ENCODE results near the gene TARS3. TPM values are rescaled to one million over a fixed set of nuclear protein-coding genes. Genes with fewer than 3 reads are reported as not detected.

The TARS3 gene
- total and polyA plus RNA-seq, 9 donors = 14.6 to 19.3 (median 18.2) TPM

DNA sequence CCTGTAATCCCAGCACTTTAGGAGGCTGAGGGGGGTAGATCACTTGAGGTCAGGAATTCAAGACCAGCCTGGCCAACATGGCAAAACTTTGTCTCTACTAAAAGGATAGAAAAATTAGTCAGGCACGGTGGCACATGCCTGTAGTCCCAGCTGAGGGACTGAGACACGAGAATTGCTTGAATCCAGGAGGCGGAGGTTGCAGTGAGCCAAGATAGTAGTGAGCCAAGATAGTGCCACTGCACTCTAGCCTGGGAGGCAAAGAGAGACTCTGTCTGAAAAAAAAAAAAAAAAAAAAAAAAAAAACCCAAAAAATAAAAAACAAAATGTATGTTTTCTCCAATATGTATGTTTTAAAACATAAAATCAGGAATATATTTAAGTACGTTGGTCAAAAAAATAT, 16.3 kb downstream of the TARS3 start:
- Histone ChIP-seq H3K27ac (ENCODE audit: low read length) (no peak overlapping the region), H3K9me3 (replicated peaks; ENCODE audit: control insufficient read depth, low read depth, low read length) (no peaks in the 10 kb centered on the region), H3K4me1 (ENCODE audit: control insufficient read depth, insufficient read depth, low read length) (no peaks in the 10 kb centered on the region), H3K4me3 (ENCODE audit: low read length) (no peak overlapping the region), H3K36me3 (ENCODE audit: control insufficient read depth, insufficient read depth, low read length) (peaks cover 47% of the 10 kb centered on the region), H3K27me3 (ENCODE audit: control insufficient read depth, insufficient read depth, low read length) (no peaks in the 10 kb centered on the region)
- WGBS (ENCODE audit: insufficient coverage) = 83% methylated on average over 3 of the region's 4 CpGs
- DNase-seq = no peak

DNA sequence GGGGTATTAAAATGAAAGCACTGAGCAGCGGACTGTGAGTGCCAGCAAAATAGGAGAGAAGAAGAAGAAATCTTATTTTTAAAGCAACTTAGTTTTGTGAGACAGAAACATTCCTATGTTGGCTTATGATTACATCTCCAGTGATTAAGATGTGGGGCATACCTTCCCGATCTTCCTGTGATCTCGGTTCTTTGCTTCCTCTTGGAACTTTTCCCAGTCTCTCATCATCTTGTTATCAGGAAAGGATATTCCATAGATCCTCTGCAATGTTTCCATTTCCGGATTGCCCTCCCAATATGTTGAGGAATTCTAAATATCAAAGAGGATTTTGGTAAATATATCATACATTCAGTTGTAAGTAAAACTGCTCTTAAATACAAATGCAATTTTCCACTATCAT, 22.2 kb downstream of the TARS3 start:
- H3K27me3 ChIP-seq (ENCODE audit: control insufficient read depth, insufficient read depth, low read length) = no peaks in the 10 kb centered on the region
- no peak overlapping the region for H3K4me3 ChIP-seq (ENCODE audit: low read length)
- H3K36me3 ChIP-seq (ENCODE audit: control insufficient read depth, insufficient read depth, low read length) = peaks cover 49% of the 10 kb centered on the region
- 80% methylated on average over 1 of the region's 4 CpGs for WGBS (ENCODE audit: insufficient coverage)
- no peaks in the 10 kb centered on the region for H3K4me1 ChIP-seq (ENCODE audit: control insufficient read depth, insufficient read depth, low read length)
- no peak for DNase-seq
- no peak overlapping the region for H3K27ac ChIP-seq (ENCODE audit: low read length)
- H3K9me3 ChIP-seq (replicated peaks; ENCODE audit: control insufficient read depth, low read depth, low read length) = no peaks in the 10 kb centered on the region

DNA sequence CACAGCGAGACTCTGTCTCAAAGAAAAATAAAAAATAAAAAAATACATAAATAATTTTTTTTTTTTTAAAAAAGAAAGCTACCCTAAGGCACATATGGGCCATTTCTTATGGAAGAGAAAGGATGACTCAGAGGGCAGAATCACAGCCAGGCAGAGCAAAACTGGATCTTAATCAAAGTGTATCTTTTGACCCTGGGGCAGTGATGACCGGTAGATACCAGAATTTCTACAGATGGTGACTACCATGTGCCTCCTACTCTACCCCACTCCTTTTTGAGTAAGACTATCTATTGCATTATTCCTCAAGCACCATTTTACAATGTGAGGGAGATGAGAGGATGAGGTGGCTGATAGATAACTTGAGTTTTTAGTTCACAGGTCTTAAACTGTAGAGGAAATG, 26.0 kb downstream of the TARS3 start:
- no CpG with 5 or more reads among the region's 2 CpGs for WGBS (ENCODE audit: insufficient coverage)
- H3K9me3 ChIP-seq (replicated peaks; ENCODE audit: control insufficient read depth, low read depth, low read length) = no peaks in the 10 kb centered on the region

DNA sequence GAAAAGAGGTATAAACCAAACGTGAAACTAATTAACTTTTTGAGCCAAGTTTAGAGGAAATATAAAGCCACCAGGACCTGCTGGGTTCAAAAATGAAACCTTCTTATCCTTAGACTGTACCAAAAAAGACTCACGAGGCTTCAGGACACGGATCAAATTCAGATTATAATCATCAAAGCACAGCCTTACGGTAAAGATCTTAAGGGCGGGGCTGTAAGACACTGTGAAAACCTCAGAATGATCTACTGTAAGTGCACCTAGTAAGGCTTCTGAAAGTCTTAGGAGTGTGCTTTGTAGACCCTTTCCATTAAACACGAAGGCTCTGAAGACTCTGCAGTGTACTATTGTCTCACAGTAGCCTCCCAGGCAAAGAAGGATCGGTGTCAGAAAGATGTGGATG, 26.8 kb downstream of the TARS3 start:
- DNase-seq = no peak
- H3K36me3 ChIP-seq (ENCODE audit: control insufficient read depth, insufficient read depth, low read length) = peaks cover 54% of the 10 kb centered on the region
- no peak overlapping the region for H3K27ac ChIP-seq (ENCODE audit: low read length)
- no peaks in the 10 kb centered on the region for H3K9me3 ChIP-seq (replicated peaks; ENCODE audit: control insufficient read depth, low read depth, low read length)
- H3K27me3 ChIP-seq (ENCODE audit: control insufficient read depth, insufficient read depth, low read length) = no peaks in the 10 kb centered on the region
- 92% methylated on average over 4 of the region's 7 CpGs for WGBS (ENCODE audit: insufficient coverage)
- no peaks in the 10 kb centered on the region for H3K4me1 ChIP-seq (ENCODE audit: control insufficient read depth, insufficient read depth, low read length)
- H3K4me3 ChIP-seq (ENCODE audit: low read length) = no peak overlapping the region

More for the DNA sequence above, 26.0 kb downstream of the TARS3 start:
- no peaks in the 10 kb centered on the region for H3K4me1 ChIP-seq (ENCODE audit: control insufficient read depth, insufficient read depth, low read length)
- no peak overlapping the region for H3K27ac ChIP-seq (ENCODE audit: low read length)
- H3K27me3 ChIP-seq (ENCODE audit: control insufficient read depth, insufficient read depth, low read length) = no peaks in the 10 kb centered on the region
- DNase-seq = no peak
- peaks cover 51% of the 10 kb centered on the region for H3K36me3 ChIP-seq (ENCODE audit: control insufficient read depth, insufficient read depth, low read length)
- no peak overlapping the region for H3K4me3 ChIP-seq (ENCODE audit: low read length)

DNA sequence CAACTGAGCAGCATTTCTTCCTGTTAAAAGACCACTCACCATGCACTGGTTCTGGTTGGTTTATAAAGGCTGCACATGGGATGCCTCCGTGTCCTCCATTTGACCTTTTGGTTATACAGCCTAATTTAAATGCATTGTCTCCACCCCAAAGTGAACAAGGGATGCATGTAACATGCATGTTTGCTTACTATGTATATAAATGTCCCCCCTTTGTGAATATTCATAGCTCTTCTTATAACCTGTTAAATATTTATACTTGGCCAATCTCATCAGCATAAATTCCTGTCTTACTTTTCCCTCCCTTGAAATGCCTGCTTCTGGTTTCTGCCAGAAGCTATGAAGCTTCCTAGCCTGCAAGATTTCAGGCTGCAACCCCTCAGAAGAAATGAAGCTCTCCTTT, 27.4 kb downstream of the TARS3 start:
- no peaks in the 10 kb centered on the region for H3K4me1 ChIP-seq (ENCODE audit: control insufficient read depth, insufficient read depth, low read length)
- DNase-seq = no peak
- H3K36me3 ChIP-seq (ENCODE audit: control insufficient read depth, insufficient read depth, low read length) = peaks cover 51% of the 10 kb centered on the region
- no peaks in the 10 kb centered on the region for H3K27me3 ChIP-seq (ENCODE audit: control insufficient read depth, insufficient read depth, low read length)
- no peak overlapping the region for H3K4me3 ChIP-seq (ENCODE audit: low read length)
- H3K27ac ChIP-seq (ENCODE audit: low read length) = no peak overlapping the region
- no CpG with 5 or more reads among the region's 1 CpG for WGBS (ENCODE audit: insufficient coverage)
- no peaks in the 10 kb centered on the region for H3K9me3 ChIP-seq (replicated peaks; ENCODE audit: control insufficient read depth, low read depth, low read length)

DNA sequence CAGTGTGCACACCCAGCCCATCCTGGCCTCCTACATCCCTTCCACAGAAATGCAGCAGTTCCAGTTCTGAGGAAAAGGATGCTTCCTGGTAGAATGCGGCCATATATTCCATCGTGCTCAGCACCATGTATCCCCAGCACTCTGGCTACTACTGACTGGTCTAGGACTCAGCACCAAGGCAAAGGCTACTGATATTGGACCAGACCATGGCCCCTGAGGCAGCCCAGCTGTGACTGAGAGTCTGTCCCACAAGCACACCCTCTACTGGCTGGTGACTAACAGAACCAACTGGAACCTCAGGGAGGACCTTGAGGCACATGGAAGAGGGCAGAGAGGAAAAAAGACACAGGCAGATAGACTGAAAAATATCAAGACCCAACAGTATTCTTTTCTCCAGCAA, 30.0 kb downstream of the TARS3 start:
- DNase-seq = no peak
- H3K27me3 ChIP-seq (ENCODE audit: control insufficient read depth, insufficient read depth, low read length) = no peaks in the 10 kb centered on the region
- no peaks in the 10 kb centered on the region for H3K4me1 ChIP-seq (ENCODE audit: control insufficient read depth, insufficient read depth, low read length)
- H3K36me3 ChIP-seq (ENCODE audit: control insufficient read depth, insufficient read depth, low read length) = peaks cover 39% of the 10 kb centered on the region
- no CpG with 5 or more reads among the region's 2 CpGs for WGBS (ENCODE audit: insufficient coverage)
- H3K4me3 ChIP-seq (ENCODE audit: low read length) = no peak overlapping the region
- no peak overlapping the region for H3K27ac ChIP-seq (ENCODE audit: low read length)
- no peaks in the 10 kb centered on the region for H3K9me3 ChIP-seq (replicated peaks; ENCODE audit: control insufficient read depth, low read depth, low read length)

DNA sequence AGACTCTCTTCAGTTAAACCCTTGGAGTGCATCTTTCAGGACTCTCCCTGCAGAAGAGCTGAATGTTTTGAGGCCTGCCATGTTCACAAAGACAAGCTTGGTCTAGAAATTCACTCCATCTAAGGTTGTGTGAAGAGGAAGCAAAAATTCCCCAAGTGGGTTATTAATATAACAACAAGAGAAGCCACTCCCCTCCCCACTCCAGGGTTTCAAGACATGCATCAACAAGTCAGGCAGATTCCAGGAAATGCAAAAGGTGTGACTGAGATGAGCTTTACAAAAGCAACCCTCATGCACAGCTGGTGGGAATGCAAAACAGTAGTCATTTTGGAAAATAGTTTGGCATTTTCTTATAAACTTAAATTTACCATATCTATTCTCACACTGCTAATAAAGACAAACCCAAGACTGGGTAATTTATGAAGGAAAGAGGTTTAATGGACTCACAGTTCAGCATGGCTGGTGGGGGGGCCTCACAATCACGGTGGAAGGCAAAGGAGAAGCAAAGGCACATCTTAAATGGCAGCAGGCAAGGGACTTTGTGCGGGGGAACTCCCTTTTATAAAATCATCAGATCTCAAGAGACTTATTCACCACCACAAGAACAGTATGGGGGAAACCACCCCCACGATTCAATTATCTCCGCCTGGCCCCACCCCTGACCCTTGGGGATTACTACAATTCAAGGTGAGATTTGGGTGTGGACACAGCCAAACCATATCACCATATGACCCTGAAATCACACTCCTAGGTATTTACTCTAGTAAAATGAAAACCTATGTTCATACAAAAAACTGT, 31.3 kb downstream of the TARS3 start:
- no peak overlapping the region for H3K4me3 ChIP-seq (ENCODE audit: low read length)
- H3K36me3 ChIP-seq (ENCODE audit: control insufficient read depth, insufficient read depth, low read length) = peaks cover 30% of the 10 kb centered on the region
- no peaks in the 10 kb centered on the region for H3K9me3 ChIP-seq (replicated peaks; ENCODE audit: control insufficient read depth, low read depth, low read length)
- H3K27ac ChIP-seq (ENCODE audit: low read length) = no peak overlapping the region
- DNase-seq = no peak
- H3K27me3 ChIP-seq (ENCODE audit: control insufficient read depth, insufficient read depth, low read length) = no peaks in the 10 kb centered on the region
- WGBS (ENCODE audit: insufficient coverage) = 92% methylated on average over 2 of the region's 4 CpGs
- no peaks in the 10 kb centered on the region for H3K4me1 ChIP-seq (ENCODE audit: control insufficient read depth, insufficient read depth, low read length)

DNA sequence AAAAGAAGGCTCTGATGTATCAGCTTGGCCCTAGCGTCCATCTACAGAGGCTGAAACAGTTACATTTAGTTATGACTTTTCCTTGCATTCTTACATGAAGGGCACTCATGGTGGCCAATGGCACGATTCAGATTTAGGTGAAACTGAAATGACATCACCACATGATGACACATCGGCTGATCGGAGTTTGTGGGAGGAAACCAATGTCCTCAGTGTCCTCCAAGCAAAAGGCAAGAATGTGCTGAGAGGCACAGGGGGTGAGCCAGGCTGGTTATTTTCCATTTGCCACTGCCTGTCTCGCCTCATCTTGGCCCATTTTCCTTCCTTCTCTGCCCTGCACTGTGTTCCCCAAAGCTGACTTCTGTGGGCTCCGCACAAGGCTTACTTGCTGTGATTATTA, 34.4 kb downstream of the TARS3 start:
- Histone ChIP-seq H3K27ac (ENCODE audit: low read length) (no peak overlapping the region), H3K36me3 (ENCODE audit: control insufficient read depth, insufficient read depth, low read length) (peaks cover 29% of the 10 kb centered on the region), H3K4me1 (ENCODE audit: control insufficient read depth, insufficient read depth, low read length) (no peaks in the 10 kb centered on the region), H3K27me3 (ENCODE audit: control insufficient read depth, insufficient read depth, low read length) (no peaks in the 10 kb centered on the region), H3K9me3 (replicated peaks; ENCODE audit: control insufficient read depth, low read depth, low read length) (no peaks in the 10 kb centered on the region), H3K4me3 (ENCODE audit: low read length) (no peak overlapping the region)
- DNase-seq = no peak
- WGBS (ENCODE audit: insufficient coverage) = no CpG with 5 or more reads among the region's 6 CpGs

DNA sequence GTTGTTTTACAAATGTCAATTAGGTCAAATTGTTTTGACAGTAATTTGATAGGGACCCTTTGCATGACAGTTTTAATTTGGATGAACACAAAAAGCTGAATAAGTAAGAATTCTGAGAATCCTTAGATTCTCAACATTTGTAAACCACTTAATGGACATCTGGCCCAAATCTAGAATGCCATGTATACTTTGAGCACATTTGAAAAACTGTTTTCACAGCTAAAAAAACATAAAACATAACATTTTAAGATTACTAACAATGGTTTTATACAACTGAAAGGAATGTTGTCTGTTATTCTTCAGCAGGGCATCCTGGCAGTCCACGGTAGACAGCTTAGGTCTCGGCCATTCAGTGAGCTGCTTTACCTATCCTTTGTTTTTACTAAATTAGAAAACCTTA, 37.6 kb downstream of the TARS3 start:
- peaks cover 18% of the 10 kb centered on the region for H3K36me3 ChIP-seq (ENCODE audit: control insufficient read depth, insufficient read depth, low read length)
- no CpG with 5 or more reads among the region's 2 CpGs for WGBS (ENCODE audit: insufficient coverage)

DNA sequence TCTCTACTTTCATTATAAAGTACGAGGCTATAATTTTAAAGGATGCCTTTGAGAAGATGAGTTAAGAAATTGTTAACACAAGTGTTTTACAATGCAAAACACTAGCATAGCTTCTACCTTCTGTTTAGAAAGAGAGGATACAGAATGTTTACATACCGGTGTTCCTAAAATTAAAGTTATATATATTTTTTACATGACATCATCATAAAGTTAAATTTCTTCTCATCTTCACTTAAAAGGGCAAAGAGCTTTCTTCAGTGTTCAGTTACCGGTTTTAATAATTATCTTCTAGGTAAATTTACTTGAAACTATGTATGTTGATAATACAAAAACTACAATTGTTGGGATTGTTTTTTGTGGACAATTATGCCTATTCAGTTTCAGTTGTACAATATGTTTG, 39.4 kb downstream of the TARS3 start:
- Histone ChIP-seq H3K36me3 (ENCODE audit: control insufficient read depth, insufficient read depth, low read length) (peaks cover 20% of the 10 kb centered on the region), H3K27me3 (ENCODE audit: control insufficient read depth, insufficient read depth, low read length) (no peaks in the 10 kb centered on the region), H3K4me1 (ENCODE audit: control insufficient read depth, insufficient read depth, low read length) (no peaks in the 10 kb centered on the region), H3K9me3 (replicated peaks; ENCODE audit: control insufficient read depth, low read depth, low read length) (no peaks in the 10 kb centered on the region), H3K27ac (ENCODE audit: low read length) (no peak overlapping the region), H3K4me3 (ENCODE audit: low read length) (no peak overlapping the region)
- DNase-seq = no peak
- no CpG with 5 or more reads among the region's 3 CpGs for WGBS (ENCODE audit: insufficient coverage)

More for the DNA sequence above, 37.6 kb downstream of the TARS3 start:
- no peaks in the 10 kb centered on the region for H3K9me3 ChIP-seq (replicated peaks; ENCODE audit: control insufficient read depth, low read depth, low read length)
- H3K4me1 ChIP-seq (ENCODE audit: control insufficient read depth, insufficient read depth, low read length) = no peaks in the 10 kb centered on the region
- H3K4me3 ChIP-seq (ENCODE audit: low read length) = no peak overlapping the region
- H3K27me3 ChIP-seq (ENCODE audit: control insufficient read depth, insufficient read depth, low read length) = no peaks in the 10 kb centered on the region
- no peak for DNase-seq
- H3K27ac ChIP-seq (ENCODE audit: low read length) = no peak overlapping the region

DNA sequence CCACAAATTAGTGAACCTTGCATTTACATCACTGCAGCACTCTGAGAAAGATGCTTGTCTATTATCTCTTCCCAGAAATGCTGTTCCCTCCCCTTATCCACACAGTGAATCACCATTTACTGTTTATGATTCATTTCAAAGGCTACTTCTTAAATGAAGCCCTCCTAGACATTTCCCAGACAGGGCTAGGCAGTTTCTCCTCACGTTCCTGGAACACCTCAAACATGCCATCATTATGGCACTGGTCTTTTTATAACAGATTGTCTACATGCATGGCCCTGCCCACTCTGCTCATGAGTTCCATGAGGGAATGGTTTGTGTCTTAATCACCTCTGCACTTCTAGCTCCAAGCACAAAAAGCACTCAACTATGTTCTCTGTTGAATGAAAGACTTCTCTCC, 39.9 kb downstream of the TARS3 start:
- H3K27me3 ChIP-seq (ENCODE audit: control insufficient read depth, insufficient read depth, low read length) = no peaks in the 10 kb centered on the region
- no peaks in the 10 kb centered on the region for H3K9me3 ChIP-seq (replicated peaks; ENCODE audit: control insufficient read depth, low read depth, low read length)
- no peaks in the 10 kb centered on the region for H3K4me1 ChIP-seq (ENCODE audit: control insufficient read depth, insufficient read depth, low read length)
- no peak overlapping the region for H3K27ac ChIP-seq (ENCODE audit: low read length)
- H3K4me3 ChIP-seq (ENCODE audit: low read length) = no peak overlapping the region
- no peak for DNase-seq
- 50% methylated on average over 1 of the region's 1 CpG for WGBS (ENCODE audit: insufficient coverage)
- H3K36me3 ChIP-seq (ENCODE audit: control insufficient read depth, insufficient read depth, low read length) = peaks cover 20% of the 10 kb centered on the region
